Karpas-422 (cell line): ENCODE data around the gene RASD2. TPM values are rescaled to one million over a fixed set of nuclear protein-coding genes. Genes with fewer than 3 reads are reported as not detected.

Experiments
- DNase-seq: peaks from one replicate; pipeline ENCODE4 v3.0.0-alpha.2; 2015
- H2AFZ ChIP-seq: fragments of 200-600 bp; sonication (generic); 2 replicates; pipeline ENCODE4 v1.6.1; 2014; ENCODE audit warnings: antibody characterized with exemption, low read length, mixed read lengths
- H3K27ac ChIP-seq: fragments of 200-600 bp; sonication (generic); 2 replicates; pipeline ENCODE4 v1.5.1; 2014; ENCODE audit warnings: mild to moderate bottlenecking, low read length, moderate library complexity
- H3K27me3 ChIP-seq: fragments of 200-600 bp; sonication (generic); 2 replicates; pipeline ENCODE4 v1.6.1; 2014; ENCODE audit warnings: low read length, mixed read lengths
- H3K36me3 ChIP-seq: fragments of 200-600 bp; sonication (generic); 2 replicates; pipeline ENCODE4 v1.6.1; 2014; ENCODE audit warnings: low read length, mixed read lengths; ENCODE audit not compliant: insufficient read depth
- H3K4me1 ChIP-seq: fragments of 200-600 bp; sonication (generic); 2 replicates; pipeline ENCODE4 v1.6.1; 2014; ENCODE audit warnings: mild to moderate bottlenecking, low read length, mixed read lengths
- H3K4me2 ChIP-seq: fragments of 200-600 bp; sonication (generic); 2 replicates; pipeline ENCODE4 v1.6.1; 2014; ENCODE audit warnings: low read length, low read depth, mild to moderate bottlenecking; ENCODE audit not compliant: poor library complexity, severe bottlenecking
- H3K4me3 ChIP-seq: fragments of 200-600 bp; sonication (generic); 2 replicates; pipeline ENCODE4 v1.5.1; 2014; ENCODE audit warnings: mild to moderate bottlenecking, antibody characterized with exemption, low read length, mixed read lengths
- H3K79me2 ChIP-seq: fragments of 200-600 bp; sonication (generic); 2 replicates; pipeline ENCODE4 v1.6.1; 2014; ENCODE audit warnings: mild to moderate bottlenecking, low read length, mixed read lengths
- H3K9ac ChIP-seq: fragments of 200-600 bp; sonication (generic); 2 replicates; pipeline ENCODE4 v1.6.0; 2014; ENCODE audit warnings: low read length
- H3K9me2 ChIP-seq: fragments of 200-600 bp; sonication (generic), shearing (Covaris generic); replicated peaks from 2 replicates; pipeline ENCODE4 v1.6.0; 2014; ENCODE audit warnings: mild to moderate bottlenecking, low read length, moderate library complexity; ENCODE audit not compliant: insufficient read depth
- H3K9me3 ChIP-seq: fragments of 300-700, 200-600 bp; sonication (generic); 2 replicates; pipeline ENCODE4 v1.6.1; 2014; ENCODE audit warnings: low read length, mixed read lengths
- H4K20me1 ChIP-seq: fragments of 200-600 bp; sonication (generic); 2 replicates; pipeline ENCODE4 v1.6.1; 2014; ENCODE audit warnings: mild to moderate bottlenecking, antibody characterized with exemption, low read length, low read depth; ENCODE audit not compliant: insufficient read depth
- total RNA-seq: library from RNA; depleted of rRNA; stranded (reverse); fragments of >200 nt; shearing (Covaris generic); gene quantifications from 2 replicates; pipeline ENCODE4 v1.2.3, GENCODE V29; 2014; ENCODE audit warnings: low replicate concordance

The RASD2 gene
- total RNA-seq, 1 experiment from 2014 or later, result not detected

- H3K4me2 ChIP-seq, result no peak overlapping the region
- H3K27me3 ChIP-seq, result no peaks in the 10 kb centered on the region
- DNase-seq, result no peak
- H3K36me3 ChIP-seq, result no peaks in the 10 kb centered on the region
- no peak overlapping the region for H2AFZ ChIP-seq
- no peak overlapping the region for H3K9ac ChIP-seq
- no peak overlapping the region for H3K4me3 ChIP-seq
- H3K9me2 ChIP-seq, result no peaks in the 10 kb centered on the region
- no peaks in the 10 kb centered on the region for H4K20me1 ChIP-seq
- H3K79me2 ChIP-seq, result no peaks in the 10 kb centered on the region
- no peak overlapping the region for H3K27ac ChIP-seq
- no peaks in the 10 kb centered on the region for H3K4me1 ChIP-seq
- no peaks in the 10 kb centered on the region for H3K9me3 ChIP-seq
These were observed 51.2 kb downstream of the RASD2 start for GRCh38 chr22:35591714-35592417.

- H3K79me2 ChIP-seq, result no peaks in the 10 kb centered on the region
- H3K9me2 ChIP-seq, result no peaks in the 10 kb centered on the region
- H2AFZ ChIP-seq, result no peak overlapping the region
- no peaks in the 10 kb centered on the region for H3K4me1 ChIP-seq
- no peak overlapping the region for H3K27ac ChIP-seq
- H3K9me3 ChIP-seq, result no peaks in the 10 kb centered on the region
- no peak for DNase-seq
- H3K27me3 ChIP-seq, result no peaks in the 10 kb centered on the region
- no peak overlapping the region for H3K9ac ChIP-seq
- no peaks in the 10 kb centered on the region for H3K36me3 ChIP-seq
- H3K4me2 ChIP-seq, result no peak overlapping the region
- H4K20me1 ChIP-seq, result no peaks in the 10 kb centered on the region
- no peak overlapping the region for H3K4me3 ChIP-seq
These were observed 51.9 kb downstream of the RASD2 start for GRCh38 chr22:35592418-35592967.

- Histone ChIP-seq H4K20me1 (no peaks in the 10 kb centered on the region), H3K9me2 (no peaks in the 10 kb centered on the region), H3K36me3 (no peaks in the 10 kb centered on the region), H3K4me1 (no peaks in the 10 kb centered on the region), H3K79me2 (no peaks in the 10 kb centered on the region), H3K27ac (no peak overlapping the region), H3K27me3 (no peaks in the 10 kb centered on the region), H2AFZ (no peak overlapping the region), H3K9me3 (no peaks in the 10 kb centered on the region), H3K4me3 (no peak overlapping the region), H3K4me2 (no peak overlapping the region), H3K9ac (no peak overlapping the region)
- no peak for DNase-seq
These were observed 52.6 kb downstream of the RASD2 start for GRCh38 chr22:35593071-35593890.

GRCh38 chr22:35593891-35594470 is 53.4 kb downstream of the RASD2 start:
- H3K79me2 ChIP-seq, result no peaks in the 10 kb centered on the region
- H3K27ac ChIP-seq, result no peak overlapping the region
- no peak overlapping the region for H2AFZ ChIP-seq
- H3K27me3 ChIP-seq, result no peaks in the 10 kb centered on the region
- H3K4me1 ChIP-seq, result no peaks in the 10 kb centered on the region
- no peaks in the 10 kb centered on the region for H3K36me3 ChIP-seq
- H3K4me2 ChIP-seq, result no peak overlapping the region
- H4K20me1 ChIP-seq, result no peaks in the 10 kb centered on the region
- no peaks in the 10 kb centered on the region for H3K9me2 ChIP-seq
- H3K4me3 ChIP-seq, result no peak overlapping the region
- H3K9me3 ChIP-seq, result no peaks in the 10 kb centered on the region
- H3K9ac ChIP-seq, result no peak overlapping the region
- DNase-seq, result no peak

- Histone ChIP-seq H2AFZ (no peak overlapping the region), H3K36me3 (no peaks in the 10 kb centered on the region), H3K27me3 (no peaks in the 10 kb centered on the region), H3K9ac (no peak overlapping the region), H3K79me2 (no peaks in the 10 kb centered on the region), H3K27ac (no peak overlapping the region), H3K9me3 (no peaks in the 10 kb centered on the region), H3K4me3 (no peak overlapping the region), H3K4me1 (no peaks in the 10 kb centered on the region), H3K4me2 (no peak overlapping the region), H4K20me1 (no peaks in the 10 kb centered on the region), H3K9me2 (no peaks in the 10 kb centered on the region)
- DNase-seq, result no peak
These were observed 54.1 kb downstream of the RASD2 start for GRCh38 chr22:35594686-35595085.

GRCh38 chr22:35596821-35597220 is 56.2 kb downstream of the RASD2 start:
- H3K27ac ChIP-seq, result no peak overlapping the region
- H2AFZ ChIP-seq, result no peak overlapping the region
- no peak for DNase-seq
- H3K36me3 ChIP-seq, result no peaks in the 10 kb centered on the region
- no peaks in the 10 kb centered on the region for H4K20me1 ChIP-seq
- no peak overlapping the region for H3K4me3 ChIP-seq
- no peaks in the 10 kb centered on the region for H3K9me3 ChIP-seq
- H3K9me2 ChIP-seq, result no peaks in the 10 kb centered on the region
- H3K9ac ChIP-seq, result no peak overlapping the region
- H3K4me2 ChIP-seq, result no peak overlapping the region
- H3K79me2 ChIP-seq, result no peaks in the 10 kb centered on the region
- H3K4me1 ChIP-seq, result no peaks in the 10 kb centered on the region
- H3K27me3 ChIP-seq, result no peaks in the 10 kb centered on the region

- Histone ChIP-seq H3K4me1 (no peaks in the 10 kb centered on the region), H3K27me3 (no peaks in the 10 kb centered on the region), H3K4me3 (no peak overlapping the region), H3K9me3 (no peaks in the 10 kb centered on the region), H3K4me2 (no peak overlapping the region), H2AFZ (no peak overlapping the region), H3K27ac (no peak overlapping the region), H3K79me2 (no peaks in the 10 kb centered on the region), H3K9me2 (no peaks in the 10 kb centered on the region), H4K20me1 (no peaks in the 10 kb centered on the region), H3K36me3 (no peaks in the 10 kb centered on the region), H3K9ac (no peak overlapping the region)
- no peak for DNase-seq
These were observed 57.2 kb downstream of the RASD2 start for GRCh38 chr22:35597692-35598395.

- Histone ChIP-seq H3K4me1 (no peaks in the 10 kb centered on the region), H4K20me1 (no peaks in the 10 kb centered on the region), H3K4me3 (no peak overlapping the region), H3K4me2 (no peak overlapping the region), H3K79me2 (no peaks in the 10 kb centered on the region), H3K9me3 (no peaks in the 10 kb centered on the region), H3K9me2 (no peaks in the 10 kb centered on the region), H3K27ac (no peak overlapping the region), H2AFZ (no peak overlapping the region), H3K36me3 (no peaks in the 10 kb centered on the region), H3K27me3 (no peaks in the 10 kb centered on the region), H3K9ac (no peak overlapping the region)
- DNase-seq, result no peak
These were observed 57.7 kb downstream of the RASD2 start for GRCh38 chr22:35598396-35598710.
